ENCODE measurements around the gene TFDP1.

Gene TFDP1

GRCh38 chr13:113653264-113654174, 69.0 kb downstream of the TFDP1 start:
- DNase-seq = peak; percentile 48

- DNase-seq = peak; percentile 18
Measured at GRCh38 chr13:113654175-113654560, 69.6 kb downstream of the TFDP1 start.

GRCh38 chr13:113654591-113655345, 70.2 kb downstream of the TFDP1 start:
- DNase-seq = peak; percentile 46

GRCh38 chr13:113655346-113656002, 70.9 kb downstream of the TFDP1 start:
- DNase-seq = peak; percentile 46

- DNase-seq = peak; percentile 42
Measured at GRCh38 chr13:113656003-113656588, 71.5 kb downstream of the TFDP1 start.

- peak; percentile 45 for DNase-seq
Measured at GRCh38 chr13:113656831-113657671, 72.5 kb downstream of the TFDP1 start.

GRCh38 chr13:113657851-113658741, 73.5 kb downstream of the TFDP1 start, which contains the start of gene ATP4B:
ATP4B (minus strand) TSS chr13:113658198; CDS start chr13:113658144, 54 bp downstream.
- DNase-seq = peak; percentile 51

- peak; percentile 31 for DNase-seq
Measured at GRCh38 chr13:113658836-113659235, 74.3 kb downstream of the TFDP1 start.

- DNase-seq = no peak
Measured at GRCh38 chr13:113659337-113659736, 74.8 kb downstream of the TFDP1 start.

- peak; percentile 25 for DNase-seq
Measured at GRCh38 chr13:113660066-113660465, 75.5 kb downstream of the TFDP1 start.

GRCh38 chr13:113661509-113661908, 77.0 kb downstream of the TFDP1 start:
- DNase-seq = no peak

- peak; percentile 46 for DNase-seq
Measured at GRCh38 chr13:113663934-113664333, 79.4 kb downstream of the TFDP1 start.

- peak; percentile 54 for DNase-seq
Measured at GRCh38 chr13:113664751-113665596, 80.4 kb downstream of the TFDP1 start.

- DNase-seq = peak; percentile 47
Measured at GRCh38 chr13:113665597-113666328, 81.2 kb downstream of the TFDP1 start.

- DNase-seq = peak; percentile 43
Measured at GRCh38 chr13:113666329-113666670, 81.7 kb downstream of the TFDP1 start.

GRCh38 chr13:113666951-113667701, 82.6 kb downstream of the TFDP1 start, which contains the start of gene GRK1:
GRK1 (plus strand) TSS chr13:113667219; CDS start chr13:113667387, 168 bp downstream.
- DNase-seq = peak; percentile 54

GRCh38 chr13:113667771-113668490, 83.4 kb downstream of the TFDP1 start:
- DNase-seq = peak; percentile 51
